CD4-positive, alpha-beta memory T cell (primary cell): Measurements from ENCODE around the gene MBOAT7. TPM values are rescaled to one million over a fixed set of nuclear protein-coding genes. Genes with fewer than 3 reads are reported as not detected.

Source experiments
- CTCF ChIA-PET: fragments of 350-600 bp; sonication (Branson Sonifier 250); formaldehyde crosslinking; loops from one replicate; lab custom pipeline; 2021; ENCODE audit warnings: inconsistent platforms; ENCODE audit not compliant: partially characterized antibody; lab: Charles Lee
- POLR2A ChIA-PET: fragments of 350-600 bp; sonication (Branson Sonifier 250); formaldehyde crosslinking; loops from one replicate; lab custom pipeline; 2021; ENCODE audit not compliant: partially characterized antibody; lab: Charles Lee
- DNase-seq, 5 donors: peaks; one replicate each; pipeline versions ENCODE4 v3.0.0 to v3.0.0-alpha.2; 2020 to 2022; ENCODE audit warnings: mixed read lengths in 1 of 5
- H3K27ac ChIP-seq: one replicate; pipeline ENCODE4 v1.7.0; 2013; ENCODE audit warnings: low read depth, low read length
- H3K27me3 ChIP-seq: 2 replicates; pipeline ENCODE4 v1.7.0; 2013; ENCODE audit warnings: mild to moderate bottlenecking, low read length, moderate library complexity; ENCODE audit not compliant: insufficient read depth
- H3K36me3 ChIP-seq: 2 replicates; pipeline ENCODE4 v1.7.0; 2013; ENCODE audit warnings: mild to moderate bottlenecking, low read length, moderate library complexity; ENCODE audit not compliant: insufficient read depth
- H3K4me1 ChIP-seq: 2 replicates; pipeline ENCODE4 v1.7.0; 2013; ENCODE audit warnings: mild to moderate bottlenecking, low read length, moderate library complexity; ENCODE audit not compliant: insufficient read depth
- H3K4me3 ChIP-seq, 2 donors: one replicate each; pipeline ENCODE4 v1.7.0; 2013; ENCODE audit warnings: low read length in 2 of 2, mild to moderate bottlenecking in 1 of 2
- H3K9me3 ChIP-seq, 2 donors: one replicate each; pipeline ENCODE4 v1.7.0; 2013; ENCODE audit warnings: low read length in 2 of 2, control low read depth in 1 of 2; ENCODE audit not compliant: control insufficient read depth in 1 of 2
- H3K27ac Mint-ChIP-seq, 7 donors: one replicate each; pipeline ENCODE4 v1.8.0; 2020 to 2021; ENCODE audit warnings: mixed read lengths in 7 of 7, mild to moderate bottlenecking in 6 of 7, inconsistent platforms in 3 of 7, moderate library complexity in 3 of 7
- H3K27me3 Mint-ChIP-seq, 2 donors: one replicate each; pipeline ENCODE4 v1.8.0; 2020 to 2021; ENCODE audit warnings: mixed read lengths in 2 of 2
- H3K36me3 Mint-ChIP-seq, 2 donors: one replicate each; pipeline ENCODE4 v1.8.0; 2020 to 2021; ENCODE audit warnings: mixed read lengths in 2 of 2, inconsistent platforms in 1 of 2, mild to moderate bottlenecking in 1 of 2
- H3K4me1 Mint-ChIP-seq, 4 donors: one replicate each; pipeline ENCODE4 v1.8.0; 2020 to 2021; ENCODE audit warnings: mixed read lengths in 4 of 4, mild to moderate bottlenecking in 1 of 4
- H3K4me3 Mint-ChIP-seq, 8 donors: one replicate each; pipeline ENCODE4 v1.8.0; 2020 to 2021; ENCODE audit warnings: mixed read lengths in 8 of 8, mild to moderate bottlenecking in 7 of 8, moderate library complexity in 6 of 8, inconsistent platforms in 3 of 8
- H3K9me3 Mint-ChIP-seq, 8 donors: one replicate each; pipeline ENCODE4 v1.8.0; 2020 to 2021; ENCODE audit warnings: mixed read lengths in 8 of 8, mild to moderate bottlenecking in 5 of 8, inconsistent platforms in 3 of 8, moderate library complexity in 1 of 8
- intact Hi-C: fragments of 100-400 bp; cut with micrococcal nuclease; formaldehyde crosslinking; loops from one replicate; pipeline ENCODE4 v1.15.1; 2023
- polyA plus RNA-seq, 2 donors: library from polyadenylated mRNA; unstranded; fragments of 300-500 nt; fragmentation: Illumina TruSeq; gene quantifications; one replicate each; pipeline ENCODE4 v1.2.3, GENCODE V29; 2021
- total RNA-seq, 2 experiments: library from RNA; stranded (reverse); gene quantifications; one replicate each; pipeline ENCODE4 v1.2.3, GENCODE V29; 2021

MBOAT7 gene
- total and polyA plus RNA-seq, 4 experiments from 2014 or later, result 16.0 to 55.5 (median 37.5) TPM

- peaks cover 17 to 54% (median 34%) of the 10 kb centered on the region in 4 donors for H3K4me1 Mint-ChIP-seq
- Histone ChIP-seq H3K27ac (peak within 1 kb of the TSS; percentile 99), H3K27me3 (no peaks in the 10 kb centered on the region), H3K9me3 (no peaks in the 10 kb centered on the region), H3K36me3 (peaks cover 17% of the 10 kb centered on the region), H3K4me3 (peak within 1 kb of the TSS; percentile 63 to 76), H3K4me1 (peaks cover 30% of the 10 kb centered on the region)
- peak within 1 kb of the TSS; percentile 90 to 99 (median 96) for H3K4me3 Mint-ChIP-seq
- CTCF ChIA-PET, result interaction anchor here (1.9 to 5.0 kb wide), 3 partner anchors 12 to 75 kb away, joined by 7 to 56 read pairs (median 10); partner anchors contain the start of genes LENG1 and RPS9
- intact Hi-C loops, result loop anchor here (5.0 kb wide), 1 partner anchor 1931 kb away; the partner anchor contains the start of gene ZNF787
- H3K36me3 Mint-ChIP-seq, result peaks cover 18 to 30% of the 10 kb centered on the region in 2 donors
- POLR2A ChIA-PET, result interaction anchor here (0.7 to 7.3 kb wide), 18 partner anchors 11 to 1463 kb away, joined by 3 to 256 read pairs (median 4); partner anchors contain the start of genes CNOT3, LENG1, LENG8 and PRPF31
- peaks cover 0 to 1% (median 0%) of the 10 kb centered on the region in 8 donors for H3K9me3 Mint-ChIP-seq
- peak within 1 kb of the TSS; percentile 94 to 100 (median 99) for H3K27ac Mint-ChIP-seq
- peak in 3 of 5 donors; percentile 57 to 97 (median 95) for DNase-seq
- H3K27me3 Mint-ChIP-seq, result no peaks in the 10 kb centered on the region
Observed at GRCh38 chr19:54191011-54191810, 1.8 kb upstream of the MBOAT7 start, which contains the start of gene TSEN34. Gene TSEN34 (plus strand): TSS chr19:54191308. CDS start chr19:54191365, 57 bp downstream.

DNA sequence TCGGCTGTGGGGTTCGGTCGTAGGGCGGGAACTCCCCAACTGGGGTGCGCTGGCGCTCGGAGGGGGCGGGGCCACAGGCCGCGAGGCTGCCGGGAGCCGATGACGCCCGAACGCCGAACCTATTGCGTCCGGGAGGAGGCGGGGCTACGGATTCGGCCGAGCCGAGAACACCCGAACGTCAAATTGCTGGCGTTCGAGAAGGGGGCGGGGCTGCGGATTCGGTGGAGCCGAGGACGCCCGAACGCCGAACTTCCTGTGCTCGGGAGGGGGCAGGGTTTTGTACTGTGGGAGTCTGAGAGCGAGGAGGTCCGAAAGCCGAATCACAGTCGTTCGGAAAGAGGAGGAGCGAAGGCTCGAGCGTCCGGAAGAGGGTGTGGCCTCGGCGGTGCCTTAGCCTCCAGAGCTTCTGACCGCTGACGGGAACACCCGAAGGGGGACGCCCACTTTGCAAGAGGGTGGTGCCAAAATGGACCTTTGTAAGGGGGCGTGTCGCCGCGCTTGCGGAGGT lies 1.2 kb upstream of the MBOAT7 start:
- peak; percentile 100 for DNase-seq
- POLR2A ChIA-PET, result interaction anchor here (0.7 to 7.3 kb wide), 15 partner anchors 12 to 1464 kb away, joined by 3 to 256 read pairs (median 8); partner anchors contain the start of genes CNOT3, LENG1, LENG8 and PRPF31
- Histone ChIP-seq H3K27me3 (no peaks in the 10 kb centered on the region), H3K27ac (peak overlapping the region; percentile 99), H3K9me3 (no peaks in the 10 kb centered on the region), H3K4me3 (peak overlapping the region; percentile 63 to 76), H3K4me1 (peaks cover 30% of the 10 kb centered on the region), H3K36me3 (peaks cover 17% of the 10 kb centered on the region)
- H3K9me3 Mint-ChIP-seq, result peaks cover 0 to 1% (median 0%) of the 10 kb centered on the region in 8 donors
- peak overlapping the region; percentile 94 to 100 (median 99) for H3K27ac Mint-ChIP-seq
- H3K36me3 Mint-ChIP-seq, result peaks cover 17 to 29% of the 10 kb centered on the region in 2 donors
- peaks cover 17 to 54% (median 34%) of the 10 kb centered on the region in 4 donors for H3K4me1 Mint-ChIP-seq
- CTCF ChIA-PET, result interaction anchor here (2.7 to 5.0 kb wide), 4 partner anchors 13 to 76 kb away, joined by 10 to 56 read pairs (median 28); partner anchors contain the start of genes LENG1 and RPS9
- intact Hi-C loops, result loop anchor here (1.0 to 5.0 kb wide), 8 partner anchors 10 to 1932 kb away; partner anchors contain the start of genes CNOT3, LENG1, LENG9 and MYADM
- H3K4me3 Mint-ChIP-seq, result peak overlapping the region; percentile 90 to 99 (median 96)
- no peaks in the 10 kb centered on the region for H3K27me3 Mint-ChIP-seq

- Mint-ChIP-seq H3K27me3 (no peaks in the 10 kb centered on the region), H3K36me3 (peaks cover 12 to 28% of the 10 kb centered on the region in 2 donors), H3K9me3 (peaks cover 0 to 1% (median 0%) of the 10 kb centered on the region in 8 donors), H3K4me1 (peaks cover 15 to 54% (median 32%) of the 10 kb centered on the region in 4 donors), H3K4me3 (peak overlapping the region; percentile 90 to 99 (median 96)), H3K27ac (peak overlapping the region; percentile 94 to 100 (median 99))
- ChIA-PET CTCF (interaction anchor here (0.8 to 5.0 kb wide), 12 partner anchors 14 to 202 kb away, joined by 3 to 56 read pairs (median 5); partner anchors contain the start of genes CNOT3, LENG1, RPS9 and TMC4), POLR2A (interaction anchor here (0.5 to 7.3 kb wide), 29 partner anchors 12 to 1465 kb away, joined by 3 to 256 read pairs (median 5); partner anchors contain the start of genes CNOT3, LENG1, LENG8 and LILRA6)
- H3K9me3 ChIP-seq, result no peaks in the 10 kb centered on the region
- H3K36me3 ChIP-seq, result peaks cover 17% of the 10 kb centered on the region
- H3K27ac ChIP-seq, result peak overlapping the region; percentile 99
- intact Hi-C loops, result loop anchor here (1.0 to 5.0 kb wide), 10 partner anchors 10 to 1932 kb away; partner anchors contain the start of genes CNOT3, LENG1, LENG9 and MYADM
- H3K4me1 ChIP-seq, result peaks cover 30% of the 10 kb centered on the region
- peak; percentile 100 for DNase-seq
- no peaks in the 10 kb centered on the region for H3K27me3 ChIP-seq
- H3K4me3 ChIP-seq, result peak overlapping the region; percentile 57 to 76
Observed at GRCh38 chr19:54189735-54190502, 539 bp upstream of the MBOAT7 start.

- no peaks in the 10 kb centered on the region for H3K27me3 Mint-ChIP-seq
- H3K9me3 Mint-ChIP-seq, result peaks cover 0 to 1% (median 0%) of the 10 kb centered on the region in 8 donors
- peaks cover 12% of the 10 kb centered on the region for H3K36me3 ChIP-seq
- POLR2A ChIA-PET, result interaction anchor here (1.0 to 7.3 kb wide), 14 partner anchors 14 to 1466 kb away, joined by 3 to 256 read pairs (median 6); partner anchors contain the start of genes CNOT3, FIZ1, LENG1 and PRPF31
- peaks cover 11 to 25% of the 10 kb centered on the region in 2 donors for H3K36me3 Mint-ChIP-seq
- intact Hi-C loops, result loop anchor here (2.0 kb wide), 1 partner anchor 16 kb away; no protein-coding TSS in a partner anchor
- peaks cover 16 to 51% (median 31%) of the 10 kb centered on the region in 4 donors for H3K4me1 Mint-ChIP-seq
- peaks cover 30% of the 10 kb centered on the region for H3K4me1 ChIP-seq
- H3K4me3 Mint-ChIP-seq, result peak overlapping the region; percentile 80 to 99 (median 87)
- H3K27ac ChIP-seq, result peak overlapping the region; percentile 99
- no peaks in the 10 kb centered on the region for H3K9me3 ChIP-seq
- CTCF ChIA-PET, result interaction anchor here (2.7 to 5.0 kb wide), 4 partner anchors 15 to 78 kb away, joined by 10 to 56 read pairs (median 28); partner anchors contain the start of genes LENG1 and RPS9
- peak overlapping the region; percentile 23 to 76 for H3K4me3 ChIP-seq
- no peaks in the 10 kb centered on the region for H3K27me3 ChIP-seq
- DNase-seq, result peak in 3 of 5 donors; percentile 31 to 91 (median 37)
- peak overlapping the region; percentile 85 to 96 (median 90) for H3K27ac Mint-ChIP-seq
Observed at GRCh38 chr19:54188215-54188871, 1.0 kb downstream of the MBOAT7 start.

- ChIA-PET CTCF (interaction anchor here (0.9 to 4.5 kb wide), 2 partner anchors 19 to 80 kb away, joined by 3 to 37 read pairs; no protein-coding TSS in a partner anchor), POLR2A (interaction anchor here (1.1 to 7.3 kb wide), 5 partner anchors 14 to 50 kb away, joined by 3 to 256 read pairs (median 5); partner anchors contain the start of genes CNOT3, RPS9 and TMC4)
- peaks cover 0 to 1% (median 0%) of the 10 kb centered on the region in 8 donors for H3K9me3 Mint-ChIP-seq
- H3K27me3 ChIP-seq, result no peaks in the 10 kb centered on the region
- intact Hi-C loops, result no loop called here
- no peaks in the 10 kb centered on the region for H3K27me3 Mint-ChIP-seq
- no peak overlapping the region for H3K27ac ChIP-seq
- peak overlapping the region in 5 of 7 donors; percentile 12 to 96 (median 70) for H3K27ac Mint-ChIP-seq
- DNase-seq, result no peak
- H3K4me3 Mint-ChIP-seq, result peak overlapping the region in 5 of 8 donors; percentile 54 to 89 (median 80)
- peaks cover 12 to 41% (median 22%) of the 10 kb centered on the region in 4 donors for H3K4me1 Mint-ChIP-seq
- no peaks in the 10 kb centered on the region for H3K9me3 ChIP-seq
- peaks cover 7 to 22% of the 10 kb centered on the region in 2 donors for H3K36me3 Mint-ChIP-seq
- H3K4me3 ChIP-seq, result no peak overlapping the region
- H3K4me1 ChIP-seq, result peaks cover 26% of the 10 kb centered on the region
- H3K36me3 ChIP-seq, result peaks cover 7% of the 10 kb centered on the region
Observed at GRCh38 chr19:54186934-54187381, 2.4 kb downstream of the MBOAT7 start.
